HG03520 (cell line): ENCODE measurements around the gene CCDC33.

Experiments
- ATAC-seq: cut with Tn5 transposase; IDR thresholded peaks from one replicate; pipeline ENCODE4 v1.9.1; 2021; ENCODE audit warnings: mild to moderate bottlenecking, moderate library complexity; ENCODE audit not compliant: unreplicated experiment

CCDC33 gene

GRCh38 chr15:74235962-74236361 lies at the start of gene CCDC33:
Gene CCDC33, plus strand, starts transcription at chr15:74236326. Its CDS starts 394 bp downstream, at chr15:74236720.
- ATAC-seq: no peak

DNA sequence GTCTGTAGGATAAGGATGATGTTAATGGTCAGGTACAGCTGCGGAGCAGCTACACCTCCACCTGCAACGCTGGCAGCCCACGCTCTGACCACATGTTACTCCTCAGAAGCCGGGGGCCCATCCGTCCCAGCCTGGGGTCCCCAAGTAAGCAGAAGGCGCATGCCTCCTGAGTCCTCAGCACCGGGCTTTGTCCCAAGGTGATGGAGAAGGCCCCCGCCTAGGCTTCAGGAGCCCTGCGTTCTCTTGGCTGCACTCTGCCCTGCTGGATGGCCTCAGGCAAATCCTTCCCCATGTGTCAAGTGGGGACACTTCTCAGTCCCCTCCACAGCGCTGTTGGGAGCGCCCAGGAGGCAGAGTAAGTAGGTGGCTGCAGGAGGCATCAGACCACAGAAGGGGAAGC lies 47.9 kb upstream of the CCDC33 start:
- ATAC-seq: no peak

DNA sequence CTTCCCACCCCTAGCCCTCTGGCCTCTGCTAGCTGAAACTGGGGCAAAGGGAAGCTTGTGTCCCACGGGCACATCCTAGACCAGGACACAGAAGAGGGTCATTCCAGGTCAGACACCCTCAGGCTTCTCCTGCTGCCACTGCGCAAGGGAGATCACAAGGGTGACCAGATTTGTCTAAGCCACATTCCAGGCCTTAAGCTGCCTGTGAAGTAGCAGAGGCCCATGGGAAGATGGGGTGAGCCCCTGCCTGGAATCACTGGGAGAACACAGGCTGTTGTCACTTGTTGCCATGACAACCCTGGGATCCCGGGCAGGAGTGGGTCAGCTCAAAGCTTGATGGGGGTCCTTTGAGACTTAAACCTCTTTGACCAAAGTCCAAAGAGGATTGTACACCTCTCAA lies 44.3 kb upstream of the CCDC33 start:
- no peak for ATAC-seq

GRCh38 chr15:74192751-74193150 lies 43.4 kb upstream of the CCDC33 start:
- ATAC-seq: no peak

DNA sequence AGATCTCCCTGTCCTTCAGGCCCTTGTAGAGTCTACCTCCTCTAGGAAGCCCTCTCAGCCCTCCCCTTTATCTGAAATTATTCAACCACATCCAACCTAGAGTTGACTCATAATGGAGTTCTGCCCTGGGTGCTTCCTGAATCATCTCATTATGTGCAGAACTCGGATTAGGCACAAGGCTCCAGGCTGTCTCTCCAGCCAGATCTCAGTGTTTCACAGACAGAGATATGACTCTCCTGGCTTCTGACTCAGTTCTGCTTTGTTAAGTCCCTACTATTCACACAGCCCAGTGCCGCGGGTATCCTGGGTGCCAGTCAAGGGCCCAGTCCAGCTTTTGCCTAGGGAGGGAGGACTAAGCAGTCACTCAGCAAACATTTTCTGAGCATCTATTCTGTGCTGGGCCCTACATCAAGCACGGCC lies 42.8 kb upstream of the CCDC33 start:
- ATAC-seq: no peak

DNA sequence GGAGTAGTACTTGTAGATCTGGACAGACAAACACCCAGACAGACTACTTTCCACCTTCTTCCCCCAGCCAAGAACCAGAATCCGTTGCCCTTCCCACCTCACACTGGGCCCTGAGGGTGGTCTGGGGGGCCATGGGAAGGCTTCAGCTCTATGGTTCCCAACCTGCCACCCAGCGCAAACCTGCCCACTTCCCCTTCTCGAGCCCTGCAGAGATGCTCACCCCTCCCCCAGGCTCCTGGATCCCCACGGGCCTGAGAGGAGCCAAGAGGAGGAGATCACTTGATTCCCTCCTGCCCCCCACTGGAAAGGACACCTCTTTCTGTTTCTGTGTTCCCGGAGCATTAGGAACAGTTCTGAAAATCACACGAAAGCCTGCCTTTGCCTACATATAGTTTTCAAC lies 42.2 kb upstream of the CCDC33 start:
- ATAC-seq: no peak

GRCh38 chr15:74194572-74195559 lies 41.3 kb upstream of the CCDC33 start:
- no peak for ATAC-seq

- ATAC-seq: no peak
Measured at GRCh38 chr15:74196175-74196574, 40.0 kb upstream of the CCDC33 start.

DNA sequence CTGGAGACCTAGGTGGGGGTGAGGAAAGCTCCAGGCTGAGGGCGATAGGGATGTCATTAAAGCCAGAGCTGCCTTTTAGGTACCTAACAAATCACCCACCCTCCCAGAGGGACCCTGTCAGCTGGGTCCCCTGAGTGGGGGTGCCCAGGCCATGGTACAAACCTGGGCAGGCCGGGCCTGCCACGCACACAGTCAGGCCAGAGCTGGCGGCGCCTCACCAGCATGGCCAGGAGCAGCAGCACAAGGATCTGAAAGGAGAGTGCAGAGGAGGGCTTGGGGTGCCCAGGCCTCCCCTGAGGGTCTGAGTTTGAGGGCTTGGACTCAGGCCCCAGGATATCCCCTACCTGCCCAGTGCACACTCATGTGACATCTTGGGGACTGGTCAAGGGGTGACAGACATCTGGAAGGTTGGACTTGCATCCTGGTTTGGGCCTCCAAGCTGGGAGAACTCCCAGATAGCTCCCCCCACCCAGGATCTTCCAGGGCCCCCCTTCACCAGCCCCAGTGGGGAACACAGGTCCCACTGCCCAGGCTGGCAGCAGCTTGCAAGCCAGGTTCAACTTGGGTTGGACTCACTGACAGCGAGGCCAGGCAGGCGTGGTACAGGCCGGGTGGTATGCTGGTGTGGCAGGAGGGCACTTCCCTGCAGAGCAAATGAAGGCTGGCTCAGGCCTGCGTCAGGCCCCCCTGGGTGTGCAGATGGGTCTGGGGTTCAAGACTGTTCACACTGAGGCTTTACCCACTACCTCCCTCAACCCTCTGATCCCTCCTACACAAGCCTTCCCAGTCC lies 38.8 kb upstream of the CCDC33 start:
- ATAC-seq: no peak

DNA sequence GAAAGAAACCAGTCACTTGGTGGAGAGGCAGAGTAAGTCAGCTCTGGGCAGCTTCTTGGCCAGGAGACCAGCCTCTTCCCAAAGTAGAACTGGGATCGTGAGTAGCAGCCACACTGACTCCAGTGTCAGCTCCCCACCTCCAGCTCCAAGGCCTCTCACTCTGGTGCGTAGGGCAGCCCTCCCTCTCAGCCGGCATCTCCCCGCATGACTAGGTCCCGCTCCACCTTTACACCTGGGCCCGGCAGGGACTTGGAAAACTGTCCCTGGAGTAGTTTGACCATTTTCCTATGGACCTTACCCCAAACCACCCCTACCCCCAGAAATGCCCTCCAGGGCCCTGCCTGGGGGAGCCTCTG lies 36.9 kb upstream of the CCDC33 start:
- no peak for ATAC-seq

DNA sequence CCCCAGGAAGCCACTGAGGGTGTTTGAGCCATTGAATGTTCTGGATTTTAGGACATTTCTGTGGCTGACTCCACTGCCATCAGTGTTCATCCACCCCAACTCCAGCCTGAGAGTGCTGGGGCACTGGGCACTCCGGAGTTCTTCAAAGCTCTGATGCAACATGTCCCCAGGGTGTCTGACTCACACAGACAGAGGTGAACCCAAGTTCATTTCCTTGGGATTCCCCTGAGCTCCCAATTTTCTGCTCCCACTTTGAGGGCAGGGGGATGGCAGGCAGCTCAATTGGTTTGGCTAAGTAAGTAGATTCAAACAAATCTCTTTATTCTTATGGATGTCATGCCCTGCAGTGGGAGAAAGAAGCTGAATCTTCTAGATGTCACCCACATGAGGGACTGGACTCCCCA lies 35.7 kb upstream of the CCDC33 start:
- ATAC-seq: no peak

DNA sequence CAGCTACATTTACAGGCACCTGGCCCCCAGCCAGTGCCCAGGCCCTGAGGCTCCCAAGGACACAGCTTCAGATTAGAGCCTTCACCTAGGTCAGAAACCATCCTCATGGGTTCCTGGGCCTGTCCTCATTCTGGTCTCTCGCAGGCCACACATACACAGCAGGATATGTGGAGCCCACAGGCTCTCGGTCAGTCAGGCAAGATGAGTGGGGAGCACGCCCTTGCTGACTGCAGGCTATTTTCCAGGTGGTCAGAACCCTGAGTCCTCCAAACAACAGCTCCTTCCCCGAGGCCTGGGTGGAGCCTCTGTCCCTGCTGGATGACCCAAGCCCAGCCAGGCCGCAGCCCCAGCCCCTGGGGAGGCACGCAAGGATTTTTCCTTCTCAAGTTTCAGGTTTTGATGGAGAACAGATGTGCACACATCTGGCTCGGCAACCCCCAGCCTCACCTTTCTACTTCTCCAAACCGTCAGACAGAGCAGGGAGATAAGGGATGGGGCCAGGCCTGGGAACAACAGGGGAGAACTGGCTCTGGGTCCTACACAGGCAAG lies 35.2 kb upstream of the CCDC33 start:
- no peak for ATAC-seq

GRCh38 chr15:74201710-74202420 lies 34.3 kb upstream of the CCDC33 start:
- no peak for ATAC-seq

GRCh38 chr15:74202452-74203401 lies 33.4 kb upstream of the CCDC33 start, which contains the start of gene STRA6:
Gene STRA6, minus strand, starts transcription at chr15:74202787. Its CDS starts 520 bp downstream, at chr15:74202267.
- no peak for ATAC-seq

GRCh38 chr15:74203914-74204431 lies 32.2 kb upstream of the CCDC33 start:
- no peak for ATAC-seq

DNA sequence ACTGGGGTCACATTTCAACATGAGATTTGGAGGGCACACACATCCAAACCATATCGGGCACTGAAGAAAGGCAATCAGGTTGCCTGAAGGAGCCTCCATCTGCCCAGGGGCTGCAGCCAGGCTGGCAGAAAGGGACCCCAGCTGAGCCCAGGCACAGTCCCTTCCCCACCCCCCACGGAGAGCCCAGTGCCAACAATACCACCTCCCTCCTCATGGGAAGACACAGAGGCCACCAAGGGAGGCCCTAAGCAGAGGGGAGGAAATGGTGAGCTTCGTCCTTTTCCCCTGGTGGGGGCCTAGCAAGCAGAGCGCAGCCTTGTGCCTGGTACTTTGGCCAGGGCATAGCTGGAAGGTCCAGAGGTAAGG lies 30.6 kb upstream of the CCDC33 start:
- ATAC-seq: no peak

DNA sequence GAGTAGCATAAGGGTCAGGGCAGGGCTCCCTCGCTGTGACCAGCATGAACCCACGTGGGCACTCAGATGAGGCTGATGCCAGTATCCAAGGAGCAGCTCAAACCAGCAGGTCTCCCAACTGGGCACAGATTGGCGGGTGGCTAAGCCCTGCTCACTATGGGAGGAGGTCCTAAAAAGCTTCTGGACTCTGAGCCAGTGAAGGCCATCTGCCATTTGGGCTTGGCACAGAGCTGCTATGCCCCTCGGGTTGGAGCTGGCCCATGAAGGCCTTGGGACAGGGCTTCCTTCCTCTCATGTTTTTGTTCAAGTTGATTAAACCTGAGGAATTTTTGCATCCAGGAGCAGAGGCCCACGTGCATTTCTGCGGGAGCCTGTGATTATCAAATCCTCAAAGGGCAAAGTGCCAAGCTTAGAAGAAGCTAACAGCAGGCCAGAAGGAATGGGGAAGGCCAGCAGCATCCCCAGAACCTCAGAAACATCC lies 29.3 kb upstream of the CCDC33 start:
- no peak for ATAC-seq

DNA sequence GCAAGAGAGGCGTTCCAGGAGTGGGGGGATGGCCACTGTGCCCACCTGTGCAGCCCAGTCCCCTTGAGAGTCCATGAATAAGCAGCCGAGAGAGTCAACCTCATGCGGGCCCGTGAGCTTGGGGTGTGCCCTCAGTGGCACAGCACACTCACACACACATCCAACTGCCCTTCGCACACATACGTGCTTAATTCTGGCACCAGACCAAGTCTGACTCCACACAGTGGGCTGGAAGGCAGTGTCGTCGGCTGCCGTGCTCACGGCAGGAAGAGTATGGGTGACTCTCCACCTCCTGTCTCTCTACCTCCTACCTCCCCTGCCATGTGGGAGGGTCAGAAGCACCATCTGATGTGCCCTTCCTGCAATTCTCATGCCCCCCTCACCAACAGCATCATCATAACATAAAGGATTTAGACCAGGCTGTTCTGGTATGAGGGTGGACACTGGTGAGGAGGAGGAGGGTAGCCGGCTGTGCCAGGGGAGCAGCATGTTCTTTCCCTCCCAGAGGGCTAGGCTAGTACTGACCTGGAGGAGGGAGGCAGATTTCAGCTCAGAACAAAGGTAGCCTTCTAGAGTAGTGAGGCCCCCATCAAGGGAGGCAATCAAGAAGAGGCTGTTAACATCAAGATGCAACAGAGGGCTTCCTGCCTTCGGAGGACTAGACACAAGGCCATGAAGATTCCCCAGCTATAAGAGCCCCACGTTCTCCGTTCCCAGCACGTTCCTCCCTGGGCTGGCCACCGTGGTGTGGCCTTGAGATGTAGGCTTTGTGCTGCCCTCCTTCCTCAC lies 28.3 kb upstream of the CCDC33 start:
- ATAC-seq: no peak

GRCh38 chr15:74208496-74208895 lies 27.6 kb upstream of the CCDC33 start:
- no peak for ATAC-seq
